Activated CD8-positive, alpha-beta T cell treated with anti-CD3 and anti-CD28 coated beads for 36 hours (primary cell): ENCODE results near the gene TMPRSS5. TPM values are rescaled to one million over a fixed set of nuclear protein-coding genes. Genes with fewer than 3 reads are reported as not detected.
"Not testable (repeated sequence)": the region's sequence is repeated elsewhere in the genome, so short reads cannot be mapped to it uniquely, and the experiment has no call there.

Experiments used
- ATAC-seq: fragments of 200-7000 bp; cut with Tn5 transposase; one replicate; pipeline ENCODE4 v1.10.0; 2021; ENCODE audit warnings: mild to moderate bottlenecking, moderate library complexity
- CTCF ChIA-PET: fragments of 350-600 bp; sonication (Branson Sonifier 250); formaldehyde crosslinking; loops from one replicate; lab custom pipeline; 2021; ENCODE audit warnings: antibody characterized with exemption; lab: Charles Lee
- POLR2A ChIA-PET: fragments of 350-600 bp; sonication (Branson Sonifier 250); formaldehyde crosslinking; loops from one replicate; lab custom pipeline; 2021; ENCODE audit warnings: antibody characterized with exemption; lab: Charles Lee
- DNase-seq: peaks from one replicate; pipeline ENCODE4 v3.0.0-alpha.2; 2020
- H3K27ac Mint-ChIP-seq: one replicate; pipeline ENCODE4 v1.8.0; 2021; ENCODE audit warnings: mild to moderate bottlenecking, mixed read lengths
- H3K27me3 Mint-ChIP-seq: one replicate; pipeline ENCODE4 v1.8.0; 2021; ENCODE audit warnings: mixed read lengths
- H3K36me3 Mint-ChIP-seq: one replicate; pipeline ENCODE4 v1.8.0; 2021; ENCODE audit warnings: low read depth, mixed read lengths
- H3K4me1 Mint-ChIP-seq: one replicate; pipeline ENCODE4 v1.8.0; 2021; ENCODE audit warnings: low read depth, mixed read lengths
- H3K4me3 Mint-ChIP-seq: one replicate; pipeline ENCODE4 v1.8.0; 2021; ENCODE audit warnings: mild to moderate bottlenecking, moderate library complexity, mixed read lengths
- H3K9me3 Mint-ChIP-seq: one replicate; pipeline ENCODE4 v1.8.0; 2021; ENCODE audit warnings: mixed read lengths
- intact Hi-C: fragments of 100-400 bp; cut with micrococcal nuclease; formaldehyde crosslinking; loops from one replicate; pipeline ENCODE4 v1.10.0; 2022
- total RNA-seq, 2 experiments: library from RNA; stranded (reverse); gene quantifications; one replicate each; pipeline ENCODE4 v1.2.3, GENCODE V29; 2021
- TF ChIP-seq, protein P1 (sequence below): fragments of 200-600 bp; IDR thresholded peaks from one replicate; pipeline ENCODE4 v1.8.0; 2022; ENCODE audit warnings: antibody characterized with exemption, mild to moderate bottlenecking

Gene TMPRSS5
- total RNA-seq, 2 experiments from 2014 or later, result 0.85 to 1.0 TPM

GRCh38 chr11:113724778-113725177, 18.7 kb upstream of the TMPRSS5 start:
- intact Hi-C loops, result no loop called here
- no peak for DNase-seq
- POLR2A ChIA-PET, result no interaction called here

GRCh38 chr11:113723787-113724186, 17.7 kb upstream of the TMPRSS5 start:
- Mint-ChIP-seq H3K9me3 (no peaks in the 10 kb centered on the region), H3K4me1 (no peaks in the 10 kb centered on the region), H3K27me3 (no peaks in the 10 kb centered on the region), H3K36me3 (peaks cover 22% of the 10 kb centered on the region), H3K4me3 (no peak overlapping the region), H3K27ac (no peak overlapping the region)
- DNase-seq (no peak), ATAC-seq (no peak)
- ChIA-PET CTCF (interaction anchor here (1.4 to 1.7 kb wide), 2 partner anchors 8 to 50 kb away, joined by 3 to 5 read pairs; partner anchors contain the start of gene ZW10), POLR2A (no interaction called here)
- TF ChIP-seq, protein P1, sequence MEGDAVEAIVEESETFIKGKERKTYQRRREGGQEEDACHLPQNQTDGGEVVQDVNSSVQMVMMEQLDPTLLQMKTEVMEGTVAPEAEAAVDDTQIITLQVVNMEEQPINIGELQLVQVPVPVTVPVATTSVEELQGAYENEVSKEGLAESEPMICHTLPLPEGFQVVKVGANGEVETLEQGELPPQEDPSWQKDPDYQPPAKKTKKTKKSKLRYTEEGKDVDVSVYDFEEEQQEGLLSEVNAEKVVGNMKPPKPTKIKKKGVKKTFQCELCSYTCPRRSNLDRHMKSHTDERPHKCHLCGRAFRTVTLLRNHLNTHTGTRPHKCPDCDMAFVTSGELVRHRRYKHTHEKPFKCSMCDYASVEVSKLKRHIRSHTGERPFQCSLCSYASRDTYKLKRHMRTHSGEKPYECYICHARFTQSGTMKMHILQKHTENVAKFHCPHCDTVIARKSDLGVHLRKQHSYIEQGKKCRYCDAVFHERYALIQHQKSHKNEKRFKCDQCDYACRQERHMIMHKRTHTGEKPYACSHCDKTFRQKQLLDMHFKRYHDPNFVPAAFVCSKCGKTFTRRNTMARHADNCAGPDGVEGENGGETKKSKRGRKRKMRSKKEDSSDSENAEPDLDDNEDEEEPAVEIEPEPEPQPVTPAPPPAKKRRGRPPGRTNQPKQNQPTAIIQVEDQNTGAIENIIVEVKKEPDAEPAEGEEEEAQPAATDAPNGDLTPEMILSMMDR, result no peak
- intact Hi-C loops, result no loop called here

More at GRCh38 chr11:113724778-113725177, 18.7 kb upstream of the TMPRSS5 start:
- H3K4me1 Mint-ChIP-seq, result no peaks in the 10 kb centered on the region
- H3K27me3 Mint-ChIP-seq, result no peaks in the 10 kb centered on the region
- H3K9me3 Mint-ChIP-seq, result no peaks in the 10 kb centered on the region
- TF ChIP-seq, protein P1, result no peak
- H3K27ac Mint-ChIP-seq, result no peak overlapping the region
- peaks cover 14% of the 10 kb centered on the region for H3K36me3 Mint-ChIP-seq
- no peak for ATAC-seq
- no peak overlapping the region for H3K4me3 Mint-ChIP-seq
- CTCF ChIA-PET, result no interaction called here

- DNase-seq, result no peak
- H3K4me3 Mint-ChIP-seq, result no peak overlapping the region
- POLR2A ChIA-PET, result no interaction called here
- no peak overlapping the region for H3K27ac Mint-ChIP-seq
- intact Hi-C loops, result no loop called here
- TF ChIP-seq, protein P1, result no peak
- H3K27me3 Mint-ChIP-seq, result no peaks in the 10 kb centered on the region
- H3K36me3 Mint-ChIP-seq, result peaks cover 23% of the 10 kb centered on the region
- no peaks in the 10 kb centered on the region for H3K9me3 Mint-ChIP-seq
- no peaks in the 10 kb centered on the region for H3K4me1 Mint-ChIP-seq
- CTCF ChIA-PET, result interaction anchor here (1.4 to 1.7 kb wide), 2 partner anchors 9 to 51 kb away, joined by 3 to 5 read pairs; partner anchors contain the start of gene ZW10
- ATAC-seq, result no peak
These were observed 16.8 kb upstream of the TMPRSS5 start for GRCh38 chr11:113722934-113723333.

DNA sequence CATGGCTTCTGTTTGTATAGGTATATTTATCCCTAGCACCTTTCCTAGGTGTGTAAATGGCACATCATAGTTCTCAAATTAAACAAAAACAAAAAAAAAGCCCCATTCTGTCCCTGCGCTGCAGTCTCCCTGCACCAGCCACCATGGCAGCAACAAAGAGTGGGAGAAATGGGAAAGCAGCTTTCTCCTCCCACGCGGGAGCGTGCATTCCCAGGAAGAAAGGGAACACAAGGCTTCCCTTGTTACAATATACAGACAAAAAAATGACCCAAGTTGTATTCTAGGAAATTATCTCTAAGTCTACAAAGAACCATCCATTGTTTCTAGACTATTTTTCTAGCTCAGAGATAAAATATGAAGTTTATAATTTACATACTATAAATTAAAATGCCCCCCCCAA, 16.1 kb upstream of the TMPRSS5 start:
- no peaks in the 10 kb centered on the region for H3K4me1 Mint-ChIP-seq
- DNase-seq, result no peak
- H3K4me3 Mint-ChIP-seq, result no peak overlapping the region
- no peaks in the 10 kb centered on the region for H3K27me3 Mint-ChIP-seq
- no peak overlapping the region for H3K27ac Mint-ChIP-seq
- intact Hi-C loops, result no loop called here
- ChIA-PET POLR2A (no interaction called here), CTCF (interaction anchor here (1.7 kb wide), 1 partner anchor 51 kb away, joined by 5 read pairs; the partner anchor contains the start of gene ZW10)
- H3K9me3 Mint-ChIP-seq, result no peaks in the 10 kb centered on the region
- TF ChIP-seq, protein P1, result no peak
- no peak for ATAC-seq
- peaks cover 27% of the 10 kb centered on the region for H3K36me3 Mint-ChIP-seq

GRCh38 chr11:113721462-113722066, 15.5 kb upstream of the TMPRSS5 start:
- peaks cover 29% of the 10 kb centered on the region for H3K36me3 Mint-ChIP-seq
- H3K9me3 Mint-ChIP-seq, result no peaks in the 10 kb centered on the region
- TF ChIP-seq, protein P1, result no peak
- CTCF ChIA-PET, result no interaction called here
- no peaks in the 10 kb centered on the region for H3K4me1 Mint-ChIP-seq
- ATAC-seq (no peak), DNase-seq (no peak)
- H3K27me3 Mint-ChIP-seq, result no peaks in the 10 kb centered on the region
- H3K27ac Mint-ChIP-seq, result no peak overlapping the region
- POLR2A ChIA-PET, result no interaction called here
- intact Hi-C loops, result no loop called here
- H3K4me3 Mint-ChIP-seq, result no peak overlapping the region

DNA sequence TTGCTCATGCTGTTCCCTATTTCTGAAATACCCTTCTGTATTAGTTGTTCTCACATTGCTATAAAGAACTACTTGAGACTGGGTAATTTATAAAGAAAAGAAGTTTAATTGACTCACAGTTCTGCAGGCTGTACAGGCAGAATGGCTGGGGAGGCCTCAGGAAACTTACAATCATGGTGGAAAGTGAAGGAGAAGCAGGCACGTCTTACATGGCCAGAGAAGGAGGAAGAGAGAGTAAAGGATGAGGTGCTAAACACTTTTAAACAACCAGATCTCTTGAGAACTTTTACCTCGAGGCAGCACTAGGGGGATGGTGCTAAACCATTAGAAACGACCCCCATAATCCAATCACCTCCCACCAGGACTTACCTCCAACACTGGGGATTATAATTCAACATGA, 14.4 kb upstream of the TMPRSS5 start:
- H3K4me3 Mint-ChIP-seq, ATAC-seq, H3K9me3 Mint-ChIP-seq, intact Hi-C loops, CTCF ChIA-PET, POLR2A ChIA-PET, H3K27ac Mint-ChIP-seq, H3K27me3 Mint-ChIP-seq, H3K4me1 Mint-ChIP-seq, DNase-seq: not testable (repeated sequence)
- H3K36me3 Mint-ChIP-seq, result peaks cover 37% of the 10 kb centered on the region
